Upper lobe of left lung (tissue), 6 donors: ENCODE measurements around the gene KIF12. TPM values are rescaled to one million over a fixed set of nuclear protein-coding genes. Genes with fewer than 3 reads are reported as not detected.
A peak's percentile ranks its signal among the peaks of the same experiment; 100 is the strongest.

Experiments
- ATAC-seq, 2 donors: fragments of 200-7000 bp; cut with Tn5 transposase; one replicate each; pipeline ENCODE4 v1.9.1; 2022; ENCODE audit warnings: mild to moderate bottlenecking in 2 of 2, moderate library complexity in 2 of 2; ENCODE audit not compliant: low FRiP score in 2 of 2
- DNase-seq, 2 donors: peaks; one replicate each; pipeline ENCODE4 v3.0.0-alpha.2; 2019 to 2020
- H3K27ac ChIP-seq, 4 donors: fragments of 200-600 bp; sonication (generic); one replicate each; pipeline ENCODE4 v1.5.1; 2016 to 2019
- H3K27me3 ChIP-seq, 4 donors: fragments of 200-600 bp; sonication (generic); one replicate each; pipeline ENCODE4 v1.5.1; 2017 to 2019
- H3K36me3 ChIP-seq, 4 donors: fragments of 200-600 bp; sonication (generic); one replicate each; pipeline ENCODE4 v1.5.1; 2016 to 2019
- H3K4me1 ChIP-seq, 4 donors: fragments of 200-600 bp; sonication (generic); one replicate each; pipeline ENCODE4 v1.5.1; 2018 to 2019
- H3K4me3 ChIP-seq, 4 donors: fragments of 200-600 bp; sonication (generic); one replicate each; pipeline ENCODE4 v1.5.1; 2017 to 2019; ENCODE audit warnings: mild to moderate bottlenecking in 2 of 4, moderate library complexity in 1 of 4
- H3K9me3 ChIP-seq, 4 donors: fragments of 200-600 bp; sonication (generic); one replicate each; pipeline ENCODE4 v1.5.1; 2018 to 2019
- EP300 ChIP-seq, 4 donors: sonication (generic); formaldehyde crosslinking; IDR thresholded peaks; one replicate each; pipeline ENCODE4 v1.5.1; 2017; ENCODE audit warnings: antibody characterized with exemption in 4 of 4, control low read depth in 2 of 4
- POLR2A ChIP-seq, 4 donors: fragments of 450-650 bp; IDR thresholded peaks; one replicate each; pipeline ENCODE4 v1.5.1; 2016 to 2017; ENCODE audit warnings: antibody characterized with exemption in 4 of 4, mild to moderate bottlenecking in 2 of 4
- POLR2AphosphoS5 ChIP-seq, 2 donors: sonication (generic); formaldehyde crosslinking; IDR thresholded peaks; one replicate each; pipeline ENCODE4 v1.5.1; 2017; ENCODE audit warnings: antibody characterized with exemption in 2 of 2
- WGBS, 2 donors: methylation state at CpG; one replicate each; pipeline ENCODE4 v1.1.5; 2017 to 2018; 5-methylcytosine and 5-hydroxymethylcytosine counted together
- total RNA-seq, 6 donors: library from RNA; depleted of rRNA in 4 of 6; stranded (reverse); fragments of >200 nt in 4 of 6; gene quantifications; one replicate each; pipeline versions ENCODE4 v1.1.0 to v1.2.1, GENCODE V29; 2016 to 2021
- TF ChIP-seq, protein P1 (sequence below), 6 experiments: fragments of 450-650 bp in 4 of 6; fragments of 200-600 bp in 2 of 6; sonication (generic) in 2 of 6; IDR thresholded peaks; one replicate each; pipeline ENCODE4 v1.5.1; 2016 to 2019; ENCODE audit warnings: antibody characterized with exemption in 6 of 6
- donor health status: DM: no; HTN: no; CAD: no; lungs with moderate emphysema.
- donor health status: DM: no; HTN: yes; CAD: no; lungs with severe emphysema.

The KIF12 gene
- total RNA-seq, 6 donors from 2014 or later: 2.3 to 16.8 (median 4.4) TPM

DNA sequence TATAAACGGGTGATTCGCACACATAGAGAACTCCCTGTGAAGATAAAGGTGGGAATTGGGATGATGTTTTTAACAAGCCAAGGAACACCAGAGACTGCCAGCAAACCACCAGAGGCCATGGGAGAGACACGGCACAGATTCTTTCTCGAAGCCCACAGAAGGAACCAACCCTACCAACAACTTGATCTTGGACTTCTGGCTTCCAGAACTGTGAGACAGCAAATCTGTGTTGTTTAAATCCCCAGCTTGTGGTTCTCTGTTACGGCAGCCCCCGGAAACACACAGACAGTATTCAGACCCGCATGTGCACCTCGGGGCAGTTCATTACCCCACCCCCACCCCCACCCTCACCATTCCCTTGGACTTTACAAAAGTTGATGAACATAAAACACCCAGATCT, 33.8 kb downstream of the KIF12 start:
- no peak overlapping the region for H3K27ac ChIP-seq
- ATAC-seq (no peak), DNase-seq (peak in 1 of 2 donors; percentile 0)
- H3K27me3 ChIP-seq: no peaks in the 10 kb centered on the region
- no peak for TF ChIP-seq EP300 (IDR thresholded peaks at IDR 0.05)
- TF ChIP-seq, protein P1, sequence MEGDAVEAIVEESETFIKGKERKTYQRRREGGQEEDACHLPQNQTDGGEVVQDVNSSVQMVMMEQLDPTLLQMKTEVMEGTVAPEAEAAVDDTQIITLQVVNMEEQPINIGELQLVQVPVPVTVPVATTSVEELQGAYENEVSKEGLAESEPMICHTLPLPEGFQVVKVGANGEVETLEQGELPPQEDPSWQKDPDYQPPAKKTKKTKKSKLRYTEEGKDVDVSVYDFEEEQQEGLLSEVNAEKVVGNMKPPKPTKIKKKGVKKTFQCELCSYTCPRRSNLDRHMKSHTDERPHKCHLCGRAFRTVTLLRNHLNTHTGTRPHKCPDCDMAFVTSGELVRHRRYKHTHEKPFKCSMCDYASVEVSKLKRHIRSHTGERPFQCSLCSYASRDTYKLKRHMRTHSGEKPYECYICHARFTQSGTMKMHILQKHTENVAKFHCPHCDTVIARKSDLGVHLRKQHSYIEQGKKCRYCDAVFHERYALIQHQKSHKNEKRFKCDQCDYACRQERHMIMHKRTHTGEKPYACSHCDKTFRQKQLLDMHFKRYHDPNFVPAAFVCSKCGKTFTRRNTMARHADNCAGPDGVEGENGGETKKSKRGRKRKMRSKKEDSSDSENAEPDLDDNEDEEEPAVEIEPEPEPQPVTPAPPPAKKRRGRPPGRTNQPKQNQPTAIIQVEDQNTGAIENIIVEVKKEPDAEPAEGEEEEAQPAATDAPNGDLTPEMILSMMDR (IDR thresholded peaks at IDR 0.05): no peak
- no peak for TF ChIP-seq POLR2AphosphoS5 (IDR thresholded peaks at IDR 0.05)
- no peak for TF ChIP-seq POLR2A (IDR thresholded peaks at IDR 0.05)
- H3K4me3 ChIP-seq: no peak overlapping the region
- WGBS, 2 donors: 83 to 89% methylated on average over 8 of the region's 8 CpGs
- H3K9me3 ChIP-seq: no peaks in the 10 kb centered on the region
- H3K36me3 ChIP-seq: no peaks in the 10 kb centered on the region
- H3K4me1 ChIP-seq: no peaks in the 10 kb centered on the region

DNA sequence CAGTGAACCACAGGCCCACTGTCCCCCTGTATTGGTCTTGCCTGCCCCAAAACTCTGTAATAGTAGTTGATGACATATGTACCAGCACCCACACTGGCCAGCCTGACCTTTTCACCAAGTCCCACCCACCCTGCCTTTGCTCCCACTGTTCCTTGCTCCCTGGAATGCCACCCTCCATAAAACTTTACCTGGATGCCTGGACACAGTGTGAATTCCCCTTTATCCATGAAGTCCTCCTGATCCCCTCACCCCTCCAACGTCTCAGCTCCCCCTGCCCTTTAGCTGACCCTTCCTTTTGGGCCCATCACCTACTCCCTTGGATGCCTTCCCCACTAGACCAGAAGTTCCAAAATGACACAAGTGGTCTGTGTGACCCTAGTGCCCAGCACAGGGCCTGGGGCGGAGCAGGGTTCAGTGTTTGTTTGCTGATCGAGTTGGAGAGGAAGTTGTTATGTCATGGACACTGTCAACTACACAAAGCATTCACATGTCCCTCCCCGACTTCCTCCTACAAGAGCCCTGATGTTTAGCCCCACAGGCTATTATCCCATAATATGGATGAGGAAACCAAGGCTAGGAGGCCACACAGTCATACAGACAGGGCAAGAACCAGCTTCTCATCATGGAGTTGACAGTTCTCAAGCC, 37.1 kb downstream of the KIF12 start:
- WGBS, 2 donors: 54 to 56% methylated on average over 4 of the region's 4 CpGs
- no peaks in the 10 kb centered on the region for H3K4me1 ChIP-seq
- H3K9me3 ChIP-seq: no peaks in the 10 kb centered on the region
- ATAC-seq (no peak), DNase-seq (peak in 1 of 2 donors; percentile 10)
- H3K4me3 ChIP-seq: no peak overlapping the region
- H3K36me3 ChIP-seq: no peaks in the 10 kb centered on the region
- no peaks in the 10 kb centered on the region for H3K27me3 ChIP-seq
- H3K27ac ChIP-seq: no peak overlapping the region
- TF ChIP-seq EP300 (IDR thresholded peaks at IDR 0.05) (no peak), POLR2AphosphoS5 (IDR thresholded peaks at IDR 0.05) (no peak), POLR2A (IDR thresholded peaks at IDR 0.05) (no peak)
- TF ChIP-seq, protein P1 (IDR thresholded peaks at IDR 0.05): no peak

DNA sequence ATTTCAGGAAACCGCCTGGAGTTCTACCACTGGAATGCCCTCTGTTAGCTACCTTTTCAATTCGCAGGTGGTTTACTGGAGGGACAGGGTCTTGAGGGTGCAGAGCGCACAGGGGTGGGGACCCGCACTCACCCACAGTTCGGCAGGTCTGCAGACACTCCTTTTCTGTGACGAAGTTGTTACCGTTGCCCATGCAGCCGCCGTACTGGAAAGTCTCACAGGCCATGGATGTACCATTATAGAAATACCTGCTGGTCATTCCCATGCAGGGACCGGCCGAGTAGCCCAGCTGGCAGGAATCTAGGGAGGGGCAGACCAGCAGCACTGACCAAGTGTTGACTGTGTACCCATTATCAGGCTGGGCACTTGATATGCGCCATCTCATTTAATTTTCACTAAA, 37.8 kb downstream of the KIF12 start:
- DNase-seq: peak in 1 of 2 donors; percentile 6
- Histone ChIP-seq H3K4me1 (no peaks in the 10 kb centered on the region), H3K4me3 (no peak overlapping the region), H3K27me3 (no peaks in the 10 kb centered on the region), H3K36me3 (no peaks in the 10 kb centered on the region), H3K9me3 (no peaks in the 10 kb centered on the region), H3K27ac (no peak overlapping the region)
- no peak for ATAC-seq
- TF ChIP-seq, protein P1 (IDR thresholded peaks at IDR 0.05): no peak
- TF ChIP-seq POLR2AphosphoS5 (IDR thresholded peaks at IDR 0.05) (no peak), EP300 (IDR thresholded peaks at IDR 0.05) (no peak), POLR2A (IDR thresholded peaks at IDR 0.05) (no peak)
- 95 to 98% methylated on average over 12 of the region's 12 CpGs for WGBS, 2 donors

DNA sequence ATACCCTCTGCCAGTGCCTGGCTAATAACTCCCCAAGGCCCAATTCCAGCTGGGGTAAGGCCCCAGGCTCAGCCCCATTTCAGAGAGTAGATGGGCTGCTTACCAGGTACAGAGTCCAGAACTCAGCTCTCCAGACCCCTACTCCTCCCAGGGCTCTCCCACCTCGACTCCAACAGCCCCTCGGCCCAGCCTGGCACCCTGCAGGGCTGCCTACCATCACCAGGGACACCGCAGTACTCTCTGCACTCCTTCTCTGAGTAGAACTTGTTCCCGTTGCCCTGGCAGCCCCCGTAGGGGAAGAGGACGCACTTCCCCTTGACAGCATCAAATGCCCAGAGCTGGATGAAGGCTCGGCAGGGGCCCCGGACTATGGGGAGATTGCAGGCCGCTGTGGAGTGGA, 38.4 kb downstream of the KIF12 start:
- Histone ChIP-seq H3K27ac (no peak overlapping the region), H3K9me3 (no peaks in the 10 kb centered on the region), H3K4me3 (no peak overlapping the region), H3K36me3 (no peaks in the 10 kb centered on the region), H3K27me3 (no peaks in the 10 kb centered on the region), H3K4me1 (no peaks in the 10 kb centered on the region)
- ATAC-seq (peak in 1 of 2 donors; percentile 23), DNase-seq (peak in 1 of 2 donors; percentile 10)
- 70 to 78% methylated on average over 5 to 9 of the region's 9 CpGs for WGBS, 2 donors
- no peak for TF ChIP-seq EP300 (IDR thresholded peaks at IDR 0.05)
- TF ChIP-seq POLR2A (IDR thresholded peaks at IDR 0.05): no peak
- no peak for TF ChIP-seq POLR2AphosphoS5 (IDR thresholded peaks at IDR 0.05)
- TF ChIP-seq, protein P1 (IDR thresholded peaks at IDR 0.05): no peak

DNA sequence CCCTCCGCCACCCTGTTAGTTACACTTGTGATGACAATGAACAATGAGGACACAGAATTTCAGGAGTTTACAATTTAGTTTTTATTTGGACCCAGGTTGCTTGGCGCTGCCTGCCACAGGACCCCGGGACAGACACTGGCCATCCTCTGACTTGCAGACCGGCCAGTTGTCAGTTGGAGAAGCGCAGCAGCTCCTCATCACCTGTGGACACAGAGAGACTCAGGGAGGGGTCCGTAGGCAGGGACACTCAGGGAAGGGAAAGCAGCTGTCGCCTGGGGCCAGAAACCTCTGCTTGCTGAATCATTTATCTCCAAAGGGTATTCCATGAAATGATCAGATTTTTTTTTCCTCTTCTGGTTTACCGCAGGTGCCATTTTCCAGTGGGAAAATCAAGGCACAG, 39.0 kb downstream of the KIF12 start:
- 83 to 90% methylated on average over 8 of the region's 8 CpGs for WGBS, 2 donors
- DNase-seq: peak in 1 of 2 donors; percentile 10
- Histone ChIP-seq H3K36me3 (no peaks in the 10 kb centered on the region), H3K27me3 (no peaks in the 10 kb centered on the region), H3K4me1 (no peaks in the 10 kb centered on the region), H3K4me3 (no peak overlapping the region), H3K27ac (no peak overlapping the region), H3K9me3 (no peaks in the 10 kb centered on the region)
- no peak for ATAC-seq
- no peak for TF ChIP-seq POLR2AphosphoS5 (IDR thresholded peaks at IDR 0.05)
- TF ChIP-seq, protein P1 (IDR thresholded peaks at IDR 0.05): no peak
- TF ChIP-seq EP300 (IDR thresholded peaks at IDR 0.05): no peak
- no peak for TF ChIP-seq POLR2A (IDR thresholded peaks at IDR 0.05)
